ENCODE data around the gene ATP2B2. TPM values are rescaled to one million over a fixed set of nuclear protein-coding genes. Genes with fewer than 3 reads are reported as not detected.

ATP2B2 gene
- total and polyA plus RNA-seq, 2 experiments from 2014 or later = 0.42 to 0.63 TPM

DNA sequence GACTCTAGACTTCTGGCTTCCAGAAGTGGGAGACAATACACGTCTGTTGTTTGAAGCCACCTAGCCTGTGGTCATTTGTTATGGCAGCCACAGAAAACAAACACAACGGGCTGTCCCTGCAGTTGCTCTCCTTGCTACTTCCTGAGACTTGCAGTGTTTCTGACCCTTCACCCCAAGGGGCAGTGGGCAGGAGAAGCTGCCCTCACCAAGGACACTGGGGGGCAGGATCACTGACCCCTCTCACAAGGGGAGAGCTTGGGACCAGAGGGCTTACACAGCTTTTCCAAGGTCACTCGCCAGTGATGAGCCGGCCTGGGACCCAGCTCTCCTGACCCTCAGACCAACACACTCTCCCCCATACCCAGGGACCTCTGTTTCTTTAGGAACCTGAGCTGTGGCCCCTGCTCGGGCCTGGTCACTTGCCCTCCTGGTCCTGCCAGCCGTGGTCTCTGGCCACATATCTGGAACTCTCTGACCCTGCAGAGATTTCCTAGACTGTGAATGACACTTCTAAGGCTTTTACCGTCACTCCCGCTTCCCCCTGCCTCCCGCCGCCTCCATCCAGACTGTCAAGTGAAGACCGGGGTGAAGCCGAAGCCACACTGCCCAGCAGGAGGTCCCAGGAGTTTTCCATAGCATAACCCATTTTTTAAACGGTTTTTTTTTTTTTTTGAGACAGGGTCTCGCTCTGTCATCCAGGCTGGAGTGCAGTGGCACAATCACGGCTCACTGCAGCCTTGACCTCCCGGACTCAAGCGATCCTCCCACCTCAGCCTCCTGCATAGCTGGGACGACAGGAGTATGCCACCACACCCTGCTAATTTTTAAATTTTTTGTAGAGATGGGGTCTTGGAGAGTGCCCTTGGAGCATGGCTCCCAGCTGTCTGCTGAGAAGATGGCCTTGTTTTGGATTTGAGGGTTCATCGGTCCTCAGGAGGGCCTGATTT lies 4.4 kb downstream of the ATP2B2 start:
- Mint-ChIP-seq H3K27me3 (ENCODE audit: insufficient read depth, low read depth, poor library complexity) (peaks cover 18% of the 10 kb centered on the region), H3K4me3 (no peak overlapping the region), H3K36me3 (ENCODE audit: low read depth) (no peaks in the 10 kb centered on the region), H3K27ac (no peak overlapping the region), H3K9me3 (no peaks in the 10 kb centered on the region), H3K4me1 (peaks cover 6% of the 10 kb centered on the region; the same call in 2 of the 3 replicates)
- H3K9me2 ChIP-seq (ENCODE audit: insufficient read depth) = no peaks in the 10 kb centered on the region
- no peak overlapping the region for H3K27ac ChIP-seq (ENCODE audit: low read depth)
- TF ChIP-seq STAT1 (IDR thresholded peaks at IDR 0.05; ENCODE audit: unreplicated experiment) = no peak
- no peak for TF ChIP-seq NANOG (IDR thresholded peaks at IDR 0.05; ENCODE audit: borderline replicate concordance)
- TF ChIP-seq CREB1 (CRISPR knock-in tag; IDR thresholded peaks at IDR 0.05; ENCODE audit: low read depth) = no peak
- TF ChIP-seq, protein P1, sequence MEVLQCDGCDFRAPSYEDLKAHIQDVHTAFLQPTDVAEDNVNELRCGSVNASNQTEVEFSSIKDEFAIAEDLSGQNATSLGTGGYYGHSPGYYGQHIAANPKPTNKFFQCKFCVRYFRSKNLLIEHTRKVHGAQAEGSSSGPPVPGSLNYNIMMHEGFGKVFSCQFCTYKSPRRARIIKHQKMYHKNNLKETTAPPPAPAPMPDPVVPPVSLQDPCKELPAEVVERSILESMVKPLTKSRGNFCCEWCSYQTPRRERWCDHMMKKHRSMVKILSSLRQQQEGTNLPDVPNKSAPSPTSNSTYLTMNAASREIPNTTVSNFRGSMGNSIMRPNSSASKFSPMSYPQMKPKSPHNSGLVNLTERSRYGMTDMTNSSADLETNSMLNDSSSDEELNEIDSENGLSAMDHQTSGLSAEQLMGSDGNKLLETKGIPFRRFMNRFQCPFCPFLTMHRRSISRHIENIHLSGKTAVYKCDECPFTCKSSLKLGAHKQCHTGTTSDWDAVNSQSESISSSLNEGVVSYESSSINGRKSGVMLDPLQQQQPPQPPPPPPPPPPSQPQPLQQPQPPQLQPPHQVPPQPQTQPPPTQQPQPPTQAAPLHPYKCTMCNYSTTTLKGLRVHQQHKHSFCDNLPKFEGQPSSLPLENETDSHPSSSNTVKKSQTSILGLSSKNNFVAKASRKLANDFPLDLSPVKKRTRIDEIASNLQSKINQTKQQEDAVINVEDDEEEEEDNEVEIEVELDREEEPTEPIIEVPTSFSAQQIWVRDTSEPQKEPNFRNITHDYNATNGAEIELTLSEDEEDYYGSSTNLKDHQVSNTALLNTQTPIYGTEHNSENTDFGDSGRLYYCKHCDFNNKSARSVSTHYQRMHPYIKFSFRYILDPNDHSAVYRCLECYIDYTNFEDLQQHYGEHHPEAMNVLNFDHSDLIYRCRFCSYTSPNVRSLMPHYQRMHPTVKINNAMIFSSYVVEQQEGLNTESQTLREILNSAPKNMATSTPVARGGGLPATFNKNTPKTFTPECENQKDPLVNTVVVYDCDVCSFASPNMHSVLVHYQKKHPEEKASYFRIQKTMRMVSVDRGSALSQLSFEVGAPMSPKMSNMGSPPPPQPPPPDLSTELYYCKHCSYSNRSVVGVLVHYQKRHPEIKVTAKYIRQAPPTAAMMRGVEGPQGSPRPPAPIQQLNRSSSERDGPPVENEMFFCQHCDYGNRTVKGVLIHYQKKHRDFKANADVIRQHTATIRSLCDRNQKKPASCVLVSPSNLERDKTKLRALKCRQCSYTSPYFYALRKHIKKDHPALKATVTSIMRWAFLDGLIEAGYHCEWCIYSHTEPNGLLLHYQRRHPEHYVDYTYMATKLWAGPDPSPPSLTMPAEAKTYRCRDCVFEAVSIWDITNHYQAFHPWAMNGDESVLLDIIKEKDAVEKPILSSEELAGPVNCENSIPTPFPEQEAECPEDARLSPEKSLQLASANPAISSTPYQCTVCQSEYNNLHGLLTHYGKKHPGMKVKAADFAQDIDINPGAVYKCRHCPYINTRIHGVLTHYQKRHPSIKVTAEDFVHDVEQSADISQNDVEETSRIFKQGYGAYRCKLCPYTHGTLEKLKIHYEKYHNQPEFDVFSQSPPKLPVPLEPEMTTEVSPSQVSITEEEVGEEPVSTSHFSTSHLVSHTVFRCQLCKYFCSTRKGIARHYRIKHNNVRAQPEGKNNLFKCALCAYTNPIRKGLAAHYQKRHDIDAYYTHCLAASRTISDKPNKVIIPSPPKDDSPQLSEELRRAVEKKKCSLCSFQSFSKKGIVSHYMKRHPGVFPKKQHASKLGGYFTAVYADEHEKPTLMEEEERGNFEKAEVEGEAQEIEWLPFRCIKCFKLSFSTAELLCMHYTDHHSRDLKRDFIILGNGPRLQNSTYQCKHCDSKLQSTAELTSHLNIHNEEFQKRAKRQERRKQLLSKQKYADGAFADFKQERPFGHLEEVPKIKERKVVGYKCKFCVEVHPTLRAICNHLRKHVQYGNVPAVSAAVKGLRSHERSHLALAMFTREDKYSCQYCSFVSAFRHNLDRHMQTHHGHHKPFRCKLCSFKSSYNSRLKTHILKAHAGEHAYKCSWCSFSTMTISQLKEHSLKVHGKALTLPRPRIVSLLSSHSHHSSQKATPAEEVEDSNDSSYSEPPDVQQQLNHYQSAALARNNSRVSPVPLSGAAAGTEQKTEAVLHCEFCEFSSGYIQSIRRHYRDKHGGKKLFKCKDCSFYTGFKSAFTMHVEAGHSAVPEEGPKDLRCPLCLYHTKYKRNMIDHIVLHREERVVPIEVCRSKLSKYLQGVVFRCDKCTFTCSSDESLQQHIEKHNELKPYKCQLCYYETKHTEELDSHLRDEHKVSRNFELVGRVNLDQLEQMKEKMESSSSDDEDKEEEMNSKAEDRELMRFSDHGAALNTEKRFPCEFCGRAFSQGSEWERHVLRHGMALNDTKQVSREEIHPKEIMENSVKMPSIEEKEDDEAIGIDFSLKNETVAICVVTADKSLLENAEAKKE (CRISPR knock-in tag; IDR thresholded peaks at IDR 0.05) = no peak
- TF ChIP-seq EZH2 (IDR thresholded peaks at IDR 0.05; ENCODE audit: low read depth, unreplicated experiment) = no peak
- TF ChIP-seq, protein P2, sequence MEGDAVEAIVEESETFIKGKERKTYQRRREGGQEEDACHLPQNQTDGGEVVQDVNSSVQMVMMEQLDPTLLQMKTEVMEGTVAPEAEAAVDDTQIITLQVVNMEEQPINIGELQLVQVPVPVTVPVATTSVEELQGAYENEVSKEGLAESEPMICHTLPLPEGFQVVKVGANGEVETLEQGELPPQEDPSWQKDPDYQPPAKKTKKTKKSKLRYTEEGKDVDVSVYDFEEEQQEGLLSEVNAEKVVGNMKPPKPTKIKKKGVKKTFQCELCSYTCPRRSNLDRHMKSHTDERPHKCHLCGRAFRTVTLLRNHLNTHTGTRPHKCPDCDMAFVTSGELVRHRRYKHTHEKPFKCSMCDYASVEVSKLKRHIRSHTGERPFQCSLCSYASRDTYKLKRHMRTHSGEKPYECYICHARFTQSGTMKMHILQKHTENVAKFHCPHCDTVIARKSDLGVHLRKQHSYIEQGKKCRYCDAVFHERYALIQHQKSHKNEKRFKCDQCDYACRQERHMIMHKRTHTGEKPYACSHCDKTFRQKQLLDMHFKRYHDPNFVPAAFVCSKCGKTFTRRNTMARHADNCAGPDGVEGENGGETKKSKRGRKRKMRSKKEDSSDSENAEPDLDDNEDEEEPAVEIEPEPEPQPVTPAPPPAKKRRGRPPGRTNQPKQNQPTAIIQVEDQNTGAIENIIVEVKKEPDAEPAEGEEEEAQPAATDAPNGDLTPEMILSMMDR (conservative IDR thresholded peaks at IDR 0.05; ENCODE audit: low read depth in 2 of 2) = no peak
- no peak for TF ChIP-seq ZNF331 (CRISPR knock-in tag; IDR thresholded peaks at IDR 0.05; ENCODE audit: low read depth)
- no peak for TF ChIP-seq POLR2AphosphoS5 (IDR thresholded peaks at IDR 0.05; ENCODE audit: low read depth)
- TF ChIP-seq, protein P3, sequence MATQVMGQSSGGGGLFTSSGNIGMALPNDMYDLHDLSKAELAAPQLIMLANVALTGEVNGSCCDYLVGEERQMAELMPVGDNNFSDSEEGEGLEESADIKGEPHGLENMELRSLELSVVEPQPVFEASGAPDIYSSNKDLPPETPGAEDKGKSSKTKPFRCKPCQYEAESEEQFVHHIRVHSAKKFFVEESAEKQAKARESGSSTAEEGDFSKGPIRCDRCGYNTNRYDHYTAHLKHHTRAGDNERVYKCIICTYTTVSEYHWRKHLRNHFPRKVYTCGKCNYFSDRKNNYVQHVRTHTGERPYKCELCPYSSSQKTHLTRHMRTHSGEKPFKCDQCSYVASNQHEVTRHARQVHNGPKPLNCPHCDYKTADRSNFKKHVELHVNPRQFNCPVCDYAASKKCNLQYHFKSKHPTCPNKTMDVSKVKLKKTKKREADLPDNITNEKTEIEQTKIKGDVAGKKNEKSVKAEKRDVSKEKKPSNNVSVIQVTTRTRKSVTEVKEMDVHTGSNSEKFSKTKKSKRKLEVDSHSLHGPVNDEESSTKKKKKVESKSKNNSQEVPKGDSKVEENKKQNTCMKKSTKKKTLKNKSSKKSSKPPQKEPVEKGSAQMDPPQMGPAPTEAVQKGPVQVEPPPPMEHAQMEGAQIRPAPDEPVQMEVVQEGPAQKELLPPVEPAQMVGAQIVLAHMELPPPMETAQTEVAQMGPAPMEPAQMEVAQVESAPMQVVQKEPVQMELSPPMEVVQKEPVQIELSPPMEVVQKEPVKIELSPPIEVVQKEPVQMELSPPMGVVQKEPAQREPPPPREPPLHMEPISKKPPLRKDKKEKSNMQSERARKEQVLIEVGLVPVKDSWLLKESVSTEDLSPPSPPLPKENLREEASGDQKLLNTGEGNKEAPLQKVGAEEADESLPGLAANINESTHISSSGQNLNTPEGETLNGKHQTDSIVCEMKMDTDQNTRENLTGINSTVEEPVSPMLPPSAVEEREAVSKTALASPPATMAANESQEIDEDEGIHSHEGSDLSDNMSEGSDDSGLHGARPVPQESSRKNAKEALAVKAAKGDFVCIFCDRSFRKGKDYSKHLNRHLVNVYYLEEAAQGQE (IDR thresholded peaks at IDR 0.05; ENCODE audit: unreplicated experiment) = no peak
- TF ChIP-seq EZH2phosphoT487 (IDR thresholded peaks at IDR 0.05; ENCODE audit: unreplicated experiment) = no peak
- TF ChIP-seq, protein P4, sequence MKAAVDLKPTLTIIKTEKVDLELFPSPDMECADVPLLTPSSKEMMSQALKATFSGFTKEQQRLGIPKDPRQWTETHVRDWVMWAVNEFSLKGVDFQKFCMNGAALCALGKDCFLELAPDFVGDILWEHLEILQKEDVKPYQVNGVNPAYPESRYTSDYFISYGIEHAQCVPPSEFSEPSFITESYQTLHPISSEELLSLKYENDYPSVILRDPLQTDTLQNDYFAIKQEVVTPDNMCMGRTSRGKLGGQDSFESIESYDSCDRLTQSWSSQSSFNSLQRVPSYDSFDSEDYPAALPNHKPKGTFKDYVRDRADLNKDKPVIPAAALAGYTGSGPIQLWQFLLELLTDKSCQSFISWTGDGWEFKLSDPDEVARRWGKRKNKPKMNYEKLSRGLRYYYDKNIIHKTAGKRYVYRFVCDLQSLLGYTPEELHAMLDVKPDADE (IDR thresholded peaks at IDR 0.05) = no peak
- no peak for TF ChIP-seq JUNB (IDR thresholded peaks at IDR 0.05; ENCODE audit: unreplicated experiment)
- TF ChIP-seq ZNF114 (CRISPR knock-in tag; IDR thresholded peaks at IDR 0.05) = no peak
- H3K27me3 ChIP-seq (ENCODE audit: insufficient read depth) = peaks cover 7% of the 10 kb centered on the region; the same call in 1 of the 2 replicates
- no peak overlapping the region for H3K4me3 ChIP-seq
- no peak overlapping the region for H3K4me2 ChIP-seq
- no peaks in the 10 kb centered on the region for H4K20me1 ChIP-seq (replicated peaks; ENCODE audit: insufficient read depth)
- ATAC-seq = no peak
- no peak overlapping the region for H2AFZ ChIP-seq
- DNase-seq (ENCODE audit: low spot score) = no peak
- H3K36me3 ChIP-seq (ENCODE audit: insufficient read depth) = no peaks in the 10 kb centered on the region
- H3K79me2 ChIP-seq (replicated peaks; ENCODE audit: insufficient read depth) = no peaks in the 10 kb centered on the region
- no peaks in the 10 kb centered on the region for H3F3A ChIP-seq (replicated peaks; ENCODE audit: low read depth)
- H3K4me1 ChIP-seq (ENCODE audit: insufficient read depth) = no peaks in the 10 kb centered on the region; the same call in 1 of the 2 replicates

Measured in GM23338 (cell line).